ENCODE measurements around the gene DNAJB8.

The DNAJB8 gene

DNA sequence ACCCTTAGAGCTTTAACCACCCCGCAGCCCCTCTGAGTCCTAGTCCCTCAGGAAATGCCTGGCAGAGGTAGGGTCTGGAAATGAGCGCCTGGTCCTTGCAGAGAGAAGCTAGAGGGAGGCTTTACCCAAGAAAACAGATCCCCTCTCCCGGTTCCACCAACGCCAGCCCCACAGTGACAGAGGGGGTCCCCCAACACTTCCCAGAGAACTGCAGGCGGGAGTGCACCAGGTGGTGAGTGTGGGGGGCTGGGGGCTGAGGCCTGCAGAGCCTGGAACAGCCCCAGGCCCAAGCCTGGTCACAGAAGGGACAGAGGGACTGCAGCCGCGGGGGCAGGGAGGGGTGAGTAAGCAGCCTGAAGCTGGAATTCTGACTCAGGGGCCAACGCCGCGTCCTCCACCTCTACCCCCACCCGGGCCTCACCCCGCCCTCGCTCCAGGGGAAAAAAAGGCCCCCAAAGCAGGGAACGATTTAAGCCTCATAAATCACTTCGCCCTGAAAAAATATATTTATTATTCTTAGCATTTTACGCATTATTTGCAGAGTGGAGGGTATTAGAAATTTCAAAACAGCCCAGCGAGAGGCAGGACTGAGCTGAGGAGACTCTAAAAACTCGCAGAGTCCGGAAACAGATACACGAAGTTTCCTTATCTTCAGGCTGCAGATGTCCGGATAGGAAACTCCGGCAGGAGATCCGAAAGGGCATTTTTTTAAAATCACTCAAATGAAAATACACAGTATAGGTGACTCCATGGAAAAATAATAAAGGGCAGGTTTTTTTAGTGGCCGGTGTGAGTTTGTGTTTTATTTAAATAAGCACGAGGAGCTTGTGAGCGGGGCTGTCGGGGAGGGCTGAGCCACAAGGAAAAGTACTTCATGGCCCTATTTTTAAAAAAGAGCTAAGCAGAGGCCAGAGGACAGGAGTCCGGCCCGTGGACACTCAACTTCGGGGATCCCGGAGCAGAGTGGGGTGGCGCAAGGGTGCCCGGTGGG is 16.3 kb upstream of the DNAJB8 start:
- DNase-seq: no peak

DNA sequence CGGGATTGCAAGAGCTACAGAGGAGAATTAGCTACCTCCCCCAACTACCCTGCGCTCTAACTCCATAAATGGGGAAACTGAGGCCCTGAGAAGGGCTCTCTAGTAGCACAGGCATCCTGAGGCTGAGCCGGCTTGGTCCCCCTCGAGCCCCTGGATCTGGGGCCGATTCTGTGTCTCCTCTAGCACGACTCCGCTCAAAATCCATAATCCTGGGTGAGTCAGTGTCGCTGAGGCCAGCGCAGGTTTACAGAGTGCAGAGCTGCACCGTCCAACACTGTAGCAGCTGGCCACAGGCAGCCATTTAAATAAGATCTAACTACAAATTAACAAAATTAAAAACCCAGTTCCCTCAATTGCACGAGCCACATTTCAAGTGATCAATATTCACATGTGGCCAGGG is 15.5 kb upstream of the DNAJB8 start:
- DNase-seq: no peak

DNA sequence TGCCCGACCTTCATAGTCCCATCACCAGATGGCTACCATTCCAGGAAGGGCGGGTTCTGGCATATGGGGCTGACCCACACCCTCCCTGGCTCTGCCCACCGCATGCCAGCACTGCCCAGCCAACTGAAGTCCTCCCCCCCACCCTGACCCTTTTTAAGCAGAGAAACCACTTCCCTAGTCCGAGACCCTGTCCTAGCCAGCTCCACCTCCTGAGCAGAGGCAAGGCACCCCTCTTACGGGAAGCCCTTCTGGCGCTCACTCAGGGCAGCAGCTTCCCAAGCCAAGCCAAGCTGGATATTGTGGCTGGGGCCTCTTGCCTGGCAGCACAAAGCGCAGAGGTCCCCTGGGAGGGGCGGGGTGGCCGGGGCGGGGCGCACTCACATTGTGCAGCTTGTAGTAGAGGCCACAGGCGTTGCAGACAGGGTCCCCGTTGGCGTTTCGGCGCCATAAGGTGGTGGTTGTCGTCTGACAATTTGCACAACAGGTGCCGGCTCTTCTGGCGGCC is 14.8 kb upstream of the DNAJB8 start:
- no peak for DNase-seq

DNA sequence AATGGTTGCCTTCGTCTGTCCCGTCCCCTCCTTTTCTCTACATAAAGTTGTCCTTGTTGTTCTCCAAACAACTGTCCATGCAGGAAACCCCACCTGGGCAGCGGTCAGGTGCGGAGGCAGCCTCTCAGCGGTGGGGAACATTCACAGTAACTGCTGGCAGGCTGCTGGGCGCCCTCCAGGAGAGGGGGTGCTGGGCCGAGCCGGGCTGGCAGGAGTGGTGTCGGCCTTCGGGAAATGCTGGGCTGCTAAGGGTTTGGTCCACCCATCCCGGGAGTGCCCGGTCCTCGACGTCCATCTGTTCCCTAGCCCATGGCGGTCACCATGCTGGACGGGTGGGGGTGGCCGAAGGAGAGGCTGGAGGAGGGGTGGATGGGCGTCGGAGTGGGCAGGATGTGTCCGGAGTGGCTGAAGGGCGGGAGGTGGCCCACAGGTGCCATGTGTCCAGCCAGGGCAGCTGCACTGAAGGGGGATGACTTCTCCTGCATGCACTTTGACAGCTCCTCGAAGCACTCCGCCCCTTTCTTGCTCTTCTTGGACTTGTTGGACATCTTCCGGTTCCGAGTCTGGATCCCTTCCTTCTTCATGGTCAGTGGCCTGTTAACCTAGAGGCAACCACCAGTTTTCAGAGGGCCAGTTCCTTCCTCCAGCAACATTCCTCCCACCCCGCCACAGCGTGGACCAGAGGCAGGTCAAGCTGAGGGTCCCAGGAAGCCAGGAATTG is 14.2 kb upstream of the DNAJB8 start:
- no peak for DNase-seq

DNA sequence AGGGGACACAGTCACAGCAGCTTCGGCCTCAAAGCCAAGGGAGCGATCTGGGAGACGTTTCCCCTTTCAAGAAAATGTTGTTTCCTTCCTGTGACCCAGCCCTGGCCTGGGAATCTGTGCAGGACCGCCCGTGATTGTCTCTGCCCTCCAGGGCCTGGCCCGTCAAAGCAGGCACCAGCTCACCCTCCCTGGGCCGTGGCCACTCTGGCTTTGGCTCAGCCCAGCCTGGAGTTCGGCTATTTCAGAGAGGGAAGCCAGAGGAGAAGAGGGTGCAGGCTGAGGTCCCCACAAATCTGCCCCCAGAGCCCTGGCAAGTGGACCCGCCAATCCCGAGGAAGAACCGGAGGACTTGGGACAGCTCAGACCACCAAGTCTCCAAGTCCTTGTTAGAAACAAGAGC is 13.6 kb upstream of the DNAJB8 start:
- DNase-seq: no peak

DNA sequence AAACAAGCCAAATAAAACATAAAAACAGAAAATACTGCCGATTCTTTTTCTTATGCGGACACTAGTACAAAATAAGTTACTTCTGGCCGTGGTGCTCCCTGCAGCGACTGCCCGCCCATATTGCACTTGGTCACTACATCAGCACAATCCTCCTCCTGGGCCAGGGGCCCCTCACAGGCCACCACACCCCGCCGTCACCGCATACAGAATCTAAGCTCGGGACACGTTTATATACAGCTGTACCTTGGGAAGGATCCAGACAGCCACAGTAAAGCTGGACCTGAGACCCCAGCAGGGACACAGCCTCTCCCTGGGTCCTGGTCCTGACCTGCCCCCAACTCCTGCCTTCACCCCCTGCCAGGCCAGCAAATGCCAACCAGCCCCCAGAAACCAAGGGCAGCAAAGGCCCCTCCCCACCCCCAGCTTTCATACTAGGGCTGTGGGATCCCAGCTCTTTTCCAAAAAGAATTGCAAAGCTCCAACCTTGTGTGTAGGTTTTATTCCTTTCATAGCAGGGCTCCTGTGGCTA is 12.9 kb upstream of the DNAJB8 start:
- no peak for DNase-seq

DNA sequence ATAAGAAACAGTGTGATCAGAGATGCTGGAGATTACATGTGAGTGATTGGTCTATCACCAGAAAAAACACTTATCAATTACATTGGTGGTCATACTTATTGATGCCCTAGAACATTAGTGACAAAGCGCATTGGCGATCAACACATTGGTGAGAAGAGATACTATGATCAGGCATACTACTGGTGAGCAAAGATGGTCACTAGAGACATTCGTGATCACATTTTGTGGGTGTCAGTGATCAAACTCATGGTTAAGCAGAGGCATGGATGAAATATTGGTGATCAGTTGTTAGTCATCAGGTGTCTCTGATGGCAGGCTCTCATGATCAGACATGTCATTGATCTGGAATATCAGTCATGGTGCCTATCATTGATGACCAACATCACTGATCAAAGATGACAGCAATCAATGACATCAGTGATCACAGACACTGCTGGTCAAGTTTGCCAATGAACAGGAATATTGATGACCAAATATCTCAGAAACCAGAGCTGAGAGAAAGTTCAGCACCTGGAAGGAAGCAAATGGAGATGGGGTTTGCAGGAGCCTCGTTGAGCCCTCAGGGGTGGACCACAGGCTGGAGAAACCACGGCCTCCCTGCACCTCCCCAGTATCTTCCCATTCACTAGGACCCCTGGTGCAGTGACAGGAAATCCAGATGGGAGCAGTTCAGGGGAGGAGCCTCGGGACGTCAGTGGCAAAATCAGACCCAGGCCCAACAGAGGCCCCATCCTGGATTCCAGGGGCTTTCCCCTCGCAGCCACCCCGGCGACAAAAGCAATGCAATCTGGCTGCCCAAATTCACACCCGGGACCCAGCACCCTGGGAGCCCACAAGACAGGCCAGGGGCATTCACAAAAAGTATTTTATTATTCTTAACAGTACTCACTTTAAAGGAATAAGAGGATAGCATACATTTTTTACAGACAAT is 12.2 kb upstream of the DNAJB8 start:
- DNase-seq: no peak

DNA sequence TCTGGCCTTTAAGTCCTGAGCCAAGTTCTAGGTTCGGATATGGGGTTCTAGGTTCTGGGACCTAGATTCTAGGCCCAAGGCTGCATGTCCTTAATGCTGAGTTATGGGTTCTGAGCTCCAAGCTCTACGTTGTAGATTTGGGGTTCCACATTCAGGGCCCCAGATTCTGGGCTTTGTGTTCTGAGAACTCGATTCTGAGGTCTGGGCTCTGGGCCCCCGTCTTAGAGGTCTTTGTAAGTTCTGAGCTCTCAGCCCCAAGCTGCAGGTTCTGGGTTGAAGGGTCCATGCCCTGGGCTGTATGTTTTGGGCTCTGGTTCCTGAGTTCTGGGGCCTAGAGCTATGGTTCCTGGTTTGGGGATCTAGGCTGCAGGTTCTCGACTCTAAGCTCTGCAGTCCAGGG is 10.0 kb upstream of the DNAJB8 start:
- DNase-seq: no peak

DNA sequence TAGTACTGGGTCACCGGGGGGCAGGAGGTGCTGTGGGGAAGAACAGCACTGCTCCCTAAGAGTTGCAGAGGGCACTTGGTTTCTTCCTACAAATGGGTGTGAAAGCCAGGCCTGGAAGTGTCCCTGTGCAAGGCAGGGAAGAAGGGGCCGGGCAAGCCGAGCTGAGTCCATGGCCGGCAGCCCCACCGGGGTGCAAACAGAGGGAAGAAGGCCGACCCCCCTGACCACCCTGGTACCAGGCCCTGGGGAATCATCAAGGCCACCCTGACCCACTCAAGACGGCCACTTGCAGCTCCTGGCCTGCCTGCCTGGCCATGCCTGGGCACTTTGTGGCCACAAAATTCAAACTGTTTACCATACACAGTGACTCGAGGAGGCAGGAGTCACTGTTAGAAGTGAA is 8.7 kb upstream of the DNAJB8 start:
- DNase-seq: no peak

DNA sequence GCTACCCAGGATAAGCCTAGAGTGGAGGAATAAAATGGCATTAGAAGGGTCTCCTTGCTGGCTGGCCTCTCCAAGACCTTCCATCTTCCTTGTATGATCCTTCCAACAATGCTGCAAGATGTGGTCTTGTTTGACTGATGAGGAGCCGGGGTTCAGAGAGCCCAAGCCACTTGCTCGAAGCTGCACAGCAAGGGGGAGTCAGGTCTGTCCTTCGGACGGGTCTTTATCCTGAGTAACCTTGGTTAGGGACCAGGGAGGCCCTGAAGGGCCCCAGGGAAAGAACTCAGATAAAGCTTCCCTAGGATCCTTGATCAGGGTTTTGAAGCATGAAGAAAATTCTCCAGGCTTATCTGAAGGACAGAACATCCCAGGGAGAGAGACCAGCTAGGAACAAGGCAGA is 7.0 kb upstream of the DNAJB8 start:
- no peak for DNase-seq

DNA sequence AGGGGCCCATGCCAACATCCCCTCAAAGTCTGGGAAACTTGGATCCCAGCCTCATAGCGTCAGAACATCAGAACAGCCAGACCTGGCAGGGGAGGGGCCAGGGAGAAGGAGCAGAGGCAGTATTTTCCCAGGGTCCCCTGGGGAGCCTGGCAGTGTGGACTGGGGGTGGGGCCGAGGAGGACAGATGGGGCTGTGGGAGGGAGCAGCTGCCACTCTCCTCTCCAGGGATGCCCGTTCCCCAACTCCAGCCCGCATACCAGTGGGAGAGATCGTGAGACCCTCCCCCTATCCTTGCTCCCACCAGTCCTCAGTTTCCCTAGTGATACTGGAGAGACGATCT is 6.5 kb upstream of the DNAJB8 start:
- DNase-seq: no peak

DNA sequence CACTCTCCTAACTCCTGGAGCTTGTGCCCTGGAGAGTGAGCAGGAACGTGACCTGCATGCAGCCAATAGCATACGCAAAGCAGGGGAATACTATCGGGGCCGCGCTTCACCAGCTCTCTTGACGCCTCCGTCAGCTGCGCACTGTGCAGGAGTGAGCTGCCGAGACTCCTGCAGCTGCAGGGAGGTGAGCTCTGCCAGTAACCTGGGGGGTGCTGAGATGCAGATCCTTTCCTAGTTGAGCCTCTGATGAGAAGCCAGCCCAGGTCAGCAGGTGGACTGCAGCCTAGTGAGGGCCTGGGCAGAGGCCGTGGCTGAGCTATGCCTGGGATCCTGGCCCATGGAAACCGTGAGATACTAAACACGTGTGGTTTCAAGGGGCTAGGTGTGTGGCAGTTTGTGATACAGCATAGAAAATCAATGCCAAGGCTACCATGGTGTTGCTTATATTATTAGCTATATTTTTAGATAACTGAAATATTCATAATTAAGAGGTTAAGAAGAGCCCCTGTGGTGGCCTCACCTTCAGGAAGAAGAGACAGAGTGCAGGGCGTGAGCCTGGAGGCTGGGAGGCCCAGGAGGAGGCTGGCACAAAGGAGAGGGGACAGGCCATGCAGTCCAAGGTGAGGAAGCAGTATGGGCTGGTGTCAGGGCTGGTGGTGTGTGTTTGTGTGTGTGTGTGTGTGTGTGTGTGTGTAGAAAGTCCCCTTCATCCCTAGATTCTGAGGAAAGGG is 5.9 kb upstream of the DNAJB8 start:
- no peak for DNase-seq

DNA sequence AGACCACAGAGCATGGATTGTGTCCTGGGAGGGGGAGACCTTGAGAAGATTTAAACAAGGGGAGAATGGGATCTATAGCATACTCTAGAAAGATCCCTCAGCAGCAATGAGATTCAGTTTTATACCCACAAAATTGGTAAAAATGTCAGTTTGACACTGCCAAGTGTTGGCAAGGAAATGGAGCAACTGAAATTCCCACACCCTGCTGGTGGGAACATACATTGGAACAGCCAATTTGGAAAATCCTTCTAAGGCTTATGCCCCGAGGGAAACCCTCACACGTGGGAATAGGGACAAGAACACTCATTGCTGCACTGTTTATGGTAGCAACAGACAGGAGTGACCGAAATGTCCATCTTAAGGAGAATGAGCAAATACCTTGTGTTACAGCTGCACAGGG is 5.0 kb upstream of the DNAJB8 start:
- DNase-seq: no peak

DNA sequence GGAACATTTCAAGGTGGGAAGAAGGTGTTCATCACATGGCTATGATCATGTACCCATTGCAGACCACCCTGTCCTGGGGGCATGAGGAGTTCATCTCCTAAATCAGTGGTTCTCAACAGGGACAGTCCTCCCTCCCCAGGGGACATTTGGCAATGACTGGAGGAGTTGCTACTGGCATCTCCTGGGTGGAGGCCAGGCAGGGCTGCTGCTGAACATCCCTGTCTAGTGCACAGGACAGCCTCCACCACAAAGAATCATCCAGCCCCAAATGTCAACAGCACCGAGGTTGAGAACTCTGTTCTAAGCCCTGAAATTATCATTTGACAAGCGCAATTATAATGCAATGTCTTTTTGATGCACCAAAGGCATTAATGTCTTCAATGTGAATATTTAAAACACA is 4.4 kb upstream of the DNAJB8 start:
- DNase-seq: no peak

DNA sequence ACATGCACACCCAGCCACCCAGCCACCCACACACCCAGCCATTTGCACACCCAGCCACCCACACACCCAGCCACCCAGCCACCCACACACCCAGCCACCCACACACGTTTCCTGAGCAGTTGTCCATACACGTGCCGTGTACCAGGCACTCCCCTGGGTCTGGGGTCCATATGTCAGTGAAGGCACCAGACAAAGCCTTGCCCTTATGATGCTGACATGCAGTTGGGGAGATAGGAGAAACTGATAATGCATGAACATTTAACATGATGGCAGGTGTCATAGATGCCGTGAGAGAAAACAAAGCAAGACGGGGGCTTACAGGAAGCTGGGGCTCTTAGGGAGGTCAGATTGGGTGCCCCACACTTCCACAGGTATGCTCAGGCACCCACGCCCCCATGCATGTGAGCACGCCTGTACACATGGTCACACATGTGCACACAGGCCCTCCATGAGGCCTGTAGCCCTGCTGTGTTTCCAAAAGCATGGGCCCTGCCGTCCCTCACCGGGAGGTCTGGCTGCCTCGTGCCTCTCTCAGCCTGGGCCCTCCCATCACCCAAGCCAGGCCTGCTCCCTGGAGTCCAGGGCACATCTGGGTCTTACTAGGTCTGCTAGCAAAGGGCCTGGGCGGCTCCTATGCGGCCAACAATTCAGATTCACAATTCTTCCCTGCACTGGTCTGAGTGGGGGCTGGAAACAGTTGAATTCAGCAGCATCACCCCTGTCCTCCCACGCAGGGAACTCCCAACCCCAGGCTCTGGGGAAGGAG is 3.6 kb upstream of the DNAJB8 start:
- no peak for DNase-seq

DNA sequence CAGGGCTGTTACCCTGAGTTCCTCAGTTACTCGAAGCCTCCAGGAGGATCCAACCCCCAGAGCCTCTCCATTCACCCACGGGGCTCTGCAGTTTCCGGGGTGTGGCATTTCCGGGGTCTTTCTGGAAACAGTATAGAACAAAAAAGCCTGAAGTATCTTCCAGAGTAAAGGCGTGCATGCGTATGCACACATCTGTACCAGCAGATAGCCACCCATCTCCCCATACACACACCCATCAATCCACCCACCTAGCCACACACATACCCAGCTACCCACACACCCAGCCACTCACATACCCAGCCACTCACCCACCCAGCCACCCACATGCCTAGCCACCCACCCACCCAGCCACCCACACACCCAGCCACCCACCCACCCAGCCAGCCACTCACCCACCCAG is 2.9 kb upstream of the DNAJB8 start:
- DNase-seq: no peak

DNA sequence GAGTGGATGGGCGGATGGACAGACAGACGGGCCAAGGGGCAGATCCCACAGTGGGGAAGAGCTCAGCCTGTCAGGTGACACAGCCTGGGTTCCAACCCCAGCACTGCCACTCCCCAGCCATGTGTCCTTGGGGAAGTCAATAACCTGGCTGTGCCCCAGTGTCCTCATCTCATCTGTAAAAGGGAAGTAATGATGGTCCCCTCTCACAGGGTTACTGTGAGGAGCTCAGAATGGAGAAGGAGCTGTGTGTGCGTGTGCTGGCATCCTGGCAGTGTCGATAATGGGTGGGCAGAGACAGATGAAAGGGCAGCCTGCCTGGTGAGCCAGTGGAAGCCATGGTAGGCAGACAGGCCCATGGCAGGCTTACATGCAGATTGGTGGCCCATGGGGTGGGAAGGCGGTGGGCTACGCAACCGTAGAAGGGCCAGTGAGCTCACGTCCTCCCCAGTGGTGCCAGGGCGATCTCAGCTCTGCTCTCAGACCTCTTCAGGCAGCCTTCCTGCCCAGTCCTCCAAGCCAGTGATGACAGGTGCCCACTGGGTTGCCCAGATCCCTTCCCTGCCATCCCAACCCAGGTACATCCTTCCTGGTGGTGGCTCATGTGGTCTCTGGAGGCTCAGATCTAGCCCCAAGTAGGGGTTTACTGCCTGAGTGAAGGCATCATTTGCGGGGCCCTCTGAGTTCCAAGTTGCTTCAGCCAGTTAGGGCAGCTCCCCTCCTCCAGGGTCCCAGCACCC is 2.3 kb upstream of the DNAJB8 start:
- no peak for DNase-seq

DNA sequence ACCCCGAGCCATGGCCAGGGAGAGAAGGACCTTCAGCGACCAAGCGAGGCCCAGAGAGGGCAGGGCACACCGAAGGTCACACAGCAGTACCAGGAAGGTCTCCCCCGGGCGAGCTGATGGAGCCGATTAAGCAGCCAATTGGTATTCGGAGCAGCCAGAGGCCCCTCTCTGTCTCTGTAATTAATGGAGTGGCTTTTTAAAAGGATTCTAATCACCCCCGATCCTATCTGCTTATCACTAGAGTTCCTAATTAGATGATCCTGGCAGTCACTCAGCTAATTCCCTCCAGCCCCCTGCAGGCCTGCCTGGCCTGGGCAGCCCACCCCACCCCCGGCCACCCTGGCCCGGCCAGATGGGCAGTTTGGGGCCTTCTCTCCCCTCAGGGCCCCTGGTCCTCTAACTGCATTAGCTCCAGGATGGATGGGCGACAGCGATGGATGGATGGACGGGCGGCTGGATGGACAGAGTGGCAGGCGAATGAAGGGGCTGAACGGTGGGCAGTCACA is 1.6 kb upstream of the DNAJB8 start:
- no peak for DNase-seq

DNA sequence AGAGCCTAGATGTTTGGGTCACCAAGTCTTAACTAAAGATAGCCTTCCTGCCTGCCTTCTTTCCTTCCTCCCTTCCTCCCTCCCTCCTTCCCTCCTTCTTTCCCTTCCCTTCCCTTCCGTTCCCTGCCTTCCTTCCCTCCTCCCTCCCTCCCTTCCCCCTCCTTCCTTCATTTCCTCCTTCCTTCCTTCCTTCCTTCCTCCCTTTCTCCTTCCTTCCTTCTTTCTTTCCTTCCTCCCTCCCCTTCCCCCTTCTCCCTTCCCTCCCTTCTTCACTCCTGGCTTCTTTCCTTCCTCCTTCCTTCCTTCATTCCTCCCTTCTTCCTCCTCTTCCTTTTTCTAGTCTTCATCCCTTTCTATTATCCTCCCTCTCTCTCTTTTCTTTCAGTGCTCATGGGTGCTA is 2.0 kb downstream of the DNAJB8 start:
- no peak for DNase-seq

DNA sequence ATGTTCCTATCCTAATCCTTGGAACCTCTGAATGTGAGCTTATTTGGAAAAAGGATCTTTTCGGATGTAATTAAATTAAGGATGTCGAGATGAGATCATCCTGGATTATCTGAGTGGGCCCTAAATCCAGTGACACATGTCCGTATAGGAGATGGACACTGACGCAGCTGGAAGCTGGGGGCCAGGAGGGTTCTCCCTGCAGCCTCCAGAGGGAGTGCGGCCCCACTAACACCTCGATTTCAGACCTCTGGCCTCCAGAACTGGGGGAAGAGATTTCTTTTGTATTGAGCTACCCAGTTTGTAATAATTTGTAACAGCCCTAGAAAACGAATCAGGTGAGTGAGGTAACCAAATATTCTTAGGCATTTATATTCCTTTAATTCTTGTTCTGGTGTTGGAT is 2.5 kb downstream of the DNAJB8 start:
- DNase-seq: no peak

Measured in T-helper 1 cell (primary cell).